Gastroesophageal sphincter (tissue), 3 donors: Measurements from ENCODE around the gene CCR7.

ENCODE experiments used
- CTCF ChIP-seq, 4 experiments: fragments of 200-600 bp in 2 of 4; fragments of 450-650 bp in 2 of 4; sonication (generic) in 1 of 4; IDR thresholded peaks; one replicate each; pipeline ENCODE4 v1.5.1; 2017 to 2019; ENCODE audit warnings: antibody characterized with exemption in 4 of 4, mild to moderate bottlenecking in 2 of 4, moderate library complexity in 2 of 4
- EP300 ChIP-seq: sonication (generic); formaldehyde crosslinking; IDR thresholded peaks from one replicate; pipeline ENCODE4 v1.6.1; 2017; ENCODE audit warnings: antibody characterized with exemption, mild to moderate bottlenecking
- POLR2A ChIP-seq, 2 donors: fragments of 450-650 bp; IDR thresholded peaks; one replicate each; pipeline ENCODE4 v1.6.1; 2017; ENCODE audit warnings: antibody characterized with exemption in 2 of 2, mild to moderate bottlenecking in 2 of 2, moderate library complexity in 1 of 2
- POLR2AphosphoS5 ChIP-seq: sonication (generic); formaldehyde crosslinking; IDR thresholded peaks from one replicate; pipeline ENCODE4 v1.6.1; 2017; ENCODE audit warnings: antibody characterized with exemption

GRCh38 chr17:40559564-40559916 lies 5.7 kb downstream of the CCR7 start:
- TF ChIP-seq CTCF (IDR thresholded peaks at IDR 0.05) (no peak), POLR2AphosphoS5 (no peak), POLR2A (IDR thresholded peaks at IDR 0.05) (no peak), EP300 (no peak)
